Measurements from ENCODE around the gene PKNOX2.

PKNOX2 gene

DNA sequence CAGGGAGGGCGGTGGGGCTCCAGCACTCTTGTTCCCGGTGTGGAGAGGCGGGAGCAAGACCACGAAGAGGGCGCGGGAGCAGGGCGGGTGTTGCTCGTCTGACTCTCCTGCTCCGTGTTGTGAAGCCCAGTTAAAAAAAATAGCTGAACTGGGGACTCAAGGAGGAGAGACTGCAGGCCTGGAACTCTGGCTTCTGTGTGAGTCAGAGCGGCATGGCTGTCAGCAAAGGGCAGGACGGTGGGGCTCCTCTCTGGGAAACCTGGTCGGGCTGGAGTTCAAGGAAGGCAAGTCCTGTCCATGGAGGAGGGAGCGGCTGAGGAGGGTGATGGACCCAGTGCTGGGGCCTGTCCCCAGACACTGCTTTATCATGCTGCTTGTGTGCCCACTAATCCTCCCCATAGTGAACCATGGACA lies 179.2 kb downstream of the PKNOX2 start:
- H2AFZ ChIP-seq (ENCODE audit: low read depth, low read length): no peak overlapping the region
- H3K27ac ChIP-seq (ENCODE audit: low read length): no peak overlapping the region
- TF ChIP-seq EZH2phosphoT487 (IDR thresholded peaks at IDR 0.05; ENCODE audit: low read depth): no peak
- no peak for TF ChIP-seq CTCF (IDR thresholded peaks at IDR 0.05; ENCODE audit: low read depth, low read length)
- H3K4me1 ChIP-seq (ENCODE audit: low read length): no peaks in the 10 kb centered on the region
- H3K9me3 ChIP-seq (ENCODE audit: insufficient read depth, low read length): no peaks in the 10 kb centered on the region
- H3K4me3 ChIP-seq (ENCODE audit: low read length): no peak overlapping the region
- no peak overlapping the region for H3K4me2 ChIP-seq (ENCODE audit: low read length)
- H3K79me2 ChIP-seq (ENCODE audit: low read length): no peaks in the 10 kb centered on the region
- H4K20me1 ChIP-seq (ENCODE audit: insufficient read depth, low read length): no peaks in the 10 kb centered on the region
- no peak overlapping the region for H3K9ac ChIP-seq (ENCODE audit: low read length)
- peaks cover 24% of the 10 kb centered on the region for H3K27me3 ChIP-seq (ENCODE audit: low read depth, low read length)
- H3K36me3 ChIP-seq (replicated peaks; ENCODE audit: low read depth, low read length): no peaks in the 10 kb centered on the region

DNA sequence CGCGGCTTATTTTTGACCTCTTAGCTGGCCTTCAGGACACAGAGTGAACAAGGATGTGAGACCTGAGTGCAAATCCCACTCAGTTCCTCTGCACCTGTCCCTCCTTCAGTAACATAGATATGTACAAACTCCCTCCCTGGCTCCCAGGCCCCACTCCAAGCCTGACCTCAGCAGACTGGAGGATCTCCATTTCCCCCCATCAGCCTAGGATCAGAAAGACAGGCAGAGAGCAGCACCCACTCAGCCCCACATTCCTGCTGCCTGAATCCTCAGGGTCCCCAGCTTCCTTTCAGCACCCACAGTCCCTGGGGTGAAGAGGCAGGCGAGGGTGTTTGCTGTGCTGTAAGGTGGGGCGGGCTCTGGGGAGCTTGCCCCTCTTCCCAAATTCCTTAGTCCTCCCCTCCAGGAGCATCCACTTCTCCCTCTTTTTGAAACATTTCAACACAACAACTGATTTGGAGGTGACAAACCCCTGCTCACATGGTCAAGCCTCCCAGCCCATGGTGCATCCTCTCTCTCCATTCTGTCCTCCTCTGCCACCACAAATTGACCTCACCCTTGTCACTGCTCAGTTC lies 180.4 kb downstream of the PKNOX2 start:
- Histone ChIP-seq H3K27ac (ENCODE audit: low read length) (no peak overlapping the region), H3K27me3 (ENCODE audit: low read depth, low read length) (peaks cover 16% of the 10 kb centered on the region), H3K9me3 (ENCODE audit: insufficient read depth, low read length) (no peaks in the 10 kb centered on the region), H3K4me3 (ENCODE audit: low read length) (no peak overlapping the region), H3K36me3 (replicated peaks; ENCODE audit: low read depth, low read length) (no peaks in the 10 kb centered on the region), H3K9ac (ENCODE audit: low read length) (no peak overlapping the region), H3K4me2 (ENCODE audit: low read length) (no peak overlapping the region), H4K20me1 (ENCODE audit: insufficient read depth, low read length) (no peaks in the 10 kb centered on the region), H3K4me1 (ENCODE audit: low read length) (peaks cover 5% of the 10 kb centered on the region; the same call in 1 of the 2 replicates), H2AFZ (ENCODE audit: low read depth, low read length) (no peak overlapping the region), H3K79me2 (ENCODE audit: low read length) (no peaks in the 10 kb centered on the region)
- TF ChIP-seq CTCF (IDR thresholded peaks at IDR 0.05; ENCODE audit: low read depth, low read length): no peak
- TF ChIP-seq EZH2phosphoT487 (IDR thresholded peaks at IDR 0.05; ENCODE audit: low read depth): no peak

GRCh38 chr11:125345421-125346178 lies 181.0 kb downstream of the PKNOX2 start:
- Histone ChIP-seq H2AFZ (ENCODE audit: low read depth, low read length) (no peak overlapping the region), H3K4me1 (ENCODE audit: low read length) (peaks cover 5% of the 10 kb centered on the region; the same call in 1 of the 2 replicates), H3K79me2 (ENCODE audit: low read length) (no peaks in the 10 kb centered on the region), H3K4me3 (ENCODE audit: low read length) (no peak overlapping the region), H3K9me3 (ENCODE audit: insufficient read depth, low read length) (no peaks in the 10 kb centered on the region), H3K9ac (ENCODE audit: low read length) (no peak overlapping the region), H3K36me3 (replicated peaks; ENCODE audit: low read depth, low read length) (no peaks in the 10 kb centered on the region), H3K27ac (ENCODE audit: low read length) (no peak overlapping the region), H4K20me1 (ENCODE audit: insufficient read depth, low read length) (no peaks in the 10 kb centered on the region), H3K4me2 (ENCODE audit: low read length) (peak overlapping the region; percentile 44), H3K27me3 (ENCODE audit: low read depth, low read length) (peaks cover 16% of the 10 kb centered on the region)
- peak; percentile 86 for TF ChIP-seq CTCF (IDR thresholded peaks at IDR 0.05; ENCODE audit: low read depth, low read length)
- no peak for TF ChIP-seq EZH2phosphoT487 (IDR thresholded peaks at IDR 0.05; ENCODE audit: low read depth)

GRCh38 chr11:125346179-125346530 lies 181.6 kb downstream of the PKNOX2 start:
- Histone ChIP-seq H4K20me1 (ENCODE audit: insufficient read depth, low read length) (no peaks in the 10 kb centered on the region), H3K9me3 (ENCODE audit: insufficient read depth, low read length) (no peaks in the 10 kb centered on the region), H2AFZ (ENCODE audit: low read depth, low read length) (no peak overlapping the region), H3K9ac (ENCODE audit: low read length) (no peak overlapping the region), H3K4me1 (ENCODE audit: low read length) (peaks cover 5% of the 10 kb centered on the region; the same call in 1 of the 2 replicates), H3K27me3 (ENCODE audit: low read depth, low read length) (peaks cover 16% of the 10 kb centered on the region), H3K79me2 (ENCODE audit: low read length) (no peaks in the 10 kb centered on the region), H3K27ac (ENCODE audit: low read length) (no peak overlapping the region), H3K4me2 (ENCODE audit: low read length) (peak overlapping the region; percentile 44), H3K4me3 (ENCODE audit: low read length) (no peak overlapping the region), H3K36me3 (replicated peaks; ENCODE audit: low read depth, low read length) (no peaks in the 10 kb centered on the region)
- TF ChIP-seq CTCF (IDR thresholded peaks at IDR 0.05; ENCODE audit: low read depth, low read length): no peak
- TF ChIP-seq EZH2phosphoT487 (IDR thresholded peaks at IDR 0.05; ENCODE audit: low read depth): no peak
